ENCODE measurements around the gene DOK1. TPM values are rescaled to one million over a fixed set of nuclear protein-coding genes. Genes with fewer than 3 reads are reported as not detected.

Gene DOK1
- total RNA-seq, 1 donor = 89.8 TPM

DNA sequence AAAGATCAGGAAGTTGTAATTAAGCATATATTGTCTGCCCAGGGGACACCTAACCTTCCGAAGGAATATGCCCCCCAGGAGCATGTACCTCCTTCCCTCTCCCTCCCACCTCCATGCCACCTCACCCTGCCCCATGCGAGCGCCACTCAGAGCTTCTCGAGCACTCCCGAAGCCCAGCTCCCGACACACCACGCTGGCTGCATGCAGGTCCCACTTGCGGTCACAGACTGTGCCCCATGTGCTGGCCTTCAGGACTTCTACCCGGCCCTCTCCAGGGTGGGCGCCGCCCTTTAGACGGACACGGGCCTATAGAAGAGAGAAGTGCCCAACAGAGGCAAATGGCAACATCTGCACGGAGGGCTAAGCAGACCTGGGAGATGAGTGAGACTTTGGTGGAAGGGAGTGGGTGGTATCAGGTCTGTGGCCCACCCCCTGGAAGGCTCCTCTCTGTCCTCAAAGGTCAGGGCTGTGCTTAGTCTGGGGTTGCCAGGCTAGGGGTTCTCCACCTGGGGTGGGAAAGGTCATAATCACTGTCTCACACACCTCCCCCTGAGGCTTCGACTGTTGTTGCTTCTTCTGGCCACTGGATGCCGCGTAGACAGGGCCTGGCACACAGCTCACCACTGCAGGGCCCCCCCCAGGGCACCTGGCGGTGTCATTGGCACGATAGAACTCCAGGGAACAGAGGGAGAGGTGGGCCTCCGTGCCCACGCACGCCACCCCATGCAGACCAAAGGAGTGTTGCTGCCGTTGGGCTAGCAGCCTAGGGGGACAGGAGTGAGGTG, 18.2 kb upstream of the DOK1 start:
- Histone ChIP-seq H3K27ac (ENCODE audit: low read depth, low read length) (peak overlapping the region; percentile 10), H3K27me3 (ENCODE audit: insufficient read depth, low read length) (no peaks in the 10 kb centered on the region), H2AFZ (ENCODE audit: low read length) (no peak overlapping the region), H3K4me1 (ENCODE audit: insufficient read depth, low read length) (peaks cover 6% of the 10 kb centered on the region), H3K4me2 (ENCODE audit: insufficient read depth, low read length) (no peak overlapping the region), H3K9me3 (ENCODE audit: low read depth, low read length) (no peaks in the 10 kb centered on the region), H4K20me1 (ENCODE audit: insufficient read depth, low read length) (no peaks in the 10 kb centered on the region), H3K36me3 (ENCODE audit: insufficient read depth, low read length) (peaks cover 72% of the 10 kb centered on the region), H3K4me3 (ENCODE audit: insufficient read depth, low read length) (no peak overlapping the region), H3K79me2 (ENCODE audit: insufficient read depth, low read length) (peaks cover 17% of the 10 kb centered on the region)
- TF ChIP-seq, protein P1, sequence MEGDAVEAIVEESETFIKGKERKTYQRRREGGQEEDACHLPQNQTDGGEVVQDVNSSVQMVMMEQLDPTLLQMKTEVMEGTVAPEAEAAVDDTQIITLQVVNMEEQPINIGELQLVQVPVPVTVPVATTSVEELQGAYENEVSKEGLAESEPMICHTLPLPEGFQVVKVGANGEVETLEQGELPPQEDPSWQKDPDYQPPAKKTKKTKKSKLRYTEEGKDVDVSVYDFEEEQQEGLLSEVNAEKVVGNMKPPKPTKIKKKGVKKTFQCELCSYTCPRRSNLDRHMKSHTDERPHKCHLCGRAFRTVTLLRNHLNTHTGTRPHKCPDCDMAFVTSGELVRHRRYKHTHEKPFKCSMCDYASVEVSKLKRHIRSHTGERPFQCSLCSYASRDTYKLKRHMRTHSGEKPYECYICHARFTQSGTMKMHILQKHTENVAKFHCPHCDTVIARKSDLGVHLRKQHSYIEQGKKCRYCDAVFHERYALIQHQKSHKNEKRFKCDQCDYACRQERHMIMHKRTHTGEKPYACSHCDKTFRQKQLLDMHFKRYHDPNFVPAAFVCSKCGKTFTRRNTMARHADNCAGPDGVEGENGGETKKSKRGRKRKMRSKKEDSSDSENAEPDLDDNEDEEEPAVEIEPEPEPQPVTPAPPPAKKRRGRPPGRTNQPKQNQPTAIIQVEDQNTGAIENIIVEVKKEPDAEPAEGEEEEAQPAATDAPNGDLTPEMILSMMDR (IDR thresholded peaks at IDR 0.05; ENCODE audit: extremely low read depth, low read depth, low read length) = no peak
- DNase-seq (ENCODE audit: insufficient read length, low spot score, missing footprints) = peak; percentile 39

DNA sequence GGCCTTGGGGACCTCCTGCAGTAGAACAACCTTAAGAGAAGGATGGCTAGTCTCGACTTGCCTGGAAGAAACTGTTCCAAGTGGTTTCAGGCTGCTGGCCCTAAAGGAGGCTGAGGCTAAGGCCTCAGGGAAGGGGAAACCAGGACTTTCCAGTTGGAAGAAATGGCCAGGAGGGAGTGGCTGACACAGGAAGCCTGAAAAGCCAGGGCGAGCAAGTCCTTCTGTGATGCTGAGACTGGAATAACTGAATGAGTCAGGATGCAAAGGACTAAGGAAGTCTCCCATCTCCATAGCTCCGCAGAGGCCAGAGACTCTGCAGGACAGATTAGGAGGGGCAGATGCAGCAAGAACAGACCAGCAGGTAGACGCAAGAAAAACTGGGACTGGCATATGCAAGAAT, 17.4 kb upstream of the DOK1 start:
- Histone ChIP-seq H3K9me3 (ENCODE audit: low read depth, low read length) (no peaks in the 10 kb centered on the region), H4K20me1 (ENCODE audit: insufficient read depth, low read length) (no peaks in the 10 kb centered on the region), H3K36me3 (ENCODE audit: insufficient read depth, low read length) (peaks cover 75% of the 10 kb centered on the region), H3K27ac (ENCODE audit: low read depth, low read length) (peak overlapping the region; percentile 10), H3K27me3 (ENCODE audit: insufficient read depth, low read length) (no peaks in the 10 kb centered on the region), H3K4me3 (ENCODE audit: insufficient read depth, low read length) (no peak overlapping the region), H3K79me2 (ENCODE audit: insufficient read depth, low read length) (peaks cover 10% of the 10 kb centered on the region), H3K4me2 (ENCODE audit: insufficient read depth, low read length) (no peak overlapping the region), H2AFZ (ENCODE audit: low read length) (no peak overlapping the region), H3K4me1 (ENCODE audit: insufficient read depth, low read length) (no peaks in the 10 kb centered on the region)
- TF ChIP-seq, protein P1 (IDR thresholded peaks at IDR 0.05; ENCODE audit: extremely low read depth, low read depth, low read length) = no peak
- DNase-seq (ENCODE audit: insufficient read length, low spot score, missing footprints) = peak; percentile 80

DNA sequence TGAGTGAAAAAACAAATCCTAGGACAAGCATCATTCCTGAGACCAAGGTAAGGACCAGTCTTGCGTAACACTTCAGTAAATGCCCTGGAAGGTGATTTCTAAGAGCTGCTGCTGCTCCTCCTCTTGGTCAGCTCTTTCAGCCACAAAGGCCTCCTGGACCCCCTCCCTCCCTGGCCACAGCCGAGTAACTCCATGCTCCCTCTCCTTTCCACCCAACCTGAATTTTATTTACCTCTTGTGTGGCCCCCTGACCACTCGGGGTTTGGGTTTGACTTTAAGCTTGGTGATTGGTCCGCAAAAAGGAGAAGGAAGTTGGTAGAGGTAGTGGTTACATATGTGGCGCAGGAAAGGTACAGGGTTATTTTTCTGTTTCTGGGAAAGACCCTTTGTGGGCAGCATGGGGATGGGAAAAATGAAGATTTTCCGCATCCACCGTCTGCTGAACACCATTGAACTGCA, 15.6 kb upstream of the DOK1 start:
- peak; percentile 55 for DNase-seq (ENCODE audit: insufficient read length, low spot score, missing footprints)
- peaks cover 5% of the 10 kb centered on the region for H3K4me1 ChIP-seq (ENCODE audit: insufficient read depth, low read length)
- H4K20me1 ChIP-seq (ENCODE audit: insufficient read depth, low read length) = no peaks in the 10 kb centered on the region
- no peaks in the 10 kb centered on the region for H3K9me3 ChIP-seq (ENCODE audit: low read depth, low read length)
- no peak overlapping the region for H3K4me3 ChIP-seq (ENCODE audit: insufficient read depth, low read length)
- TF ChIP-seq, protein P1 (IDR thresholded peaks at IDR 0.05; ENCODE audit: extremely low read depth, low read depth, low read length) = no peak
- no peaks in the 10 kb centered on the region for H3K27me3 ChIP-seq (ENCODE audit: insufficient read depth, low read length)
- peaks cover 65% of the 10 kb centered on the region for H3K36me3 ChIP-seq (ENCODE audit: insufficient read depth, low read length)
- no peak overlapping the region for H3K4me2 ChIP-seq (ENCODE audit: insufficient read depth, low read length)
- peaks cover 15% of the 10 kb centered on the region for H3K79me2 ChIP-seq (ENCODE audit: insufficient read depth, low read length)
- H3K27ac ChIP-seq (ENCODE audit: low read depth, low read length) = no peak overlapping the region
- H2AFZ ChIP-seq (ENCODE audit: low read length) = no peak overlapping the region

DNA sequence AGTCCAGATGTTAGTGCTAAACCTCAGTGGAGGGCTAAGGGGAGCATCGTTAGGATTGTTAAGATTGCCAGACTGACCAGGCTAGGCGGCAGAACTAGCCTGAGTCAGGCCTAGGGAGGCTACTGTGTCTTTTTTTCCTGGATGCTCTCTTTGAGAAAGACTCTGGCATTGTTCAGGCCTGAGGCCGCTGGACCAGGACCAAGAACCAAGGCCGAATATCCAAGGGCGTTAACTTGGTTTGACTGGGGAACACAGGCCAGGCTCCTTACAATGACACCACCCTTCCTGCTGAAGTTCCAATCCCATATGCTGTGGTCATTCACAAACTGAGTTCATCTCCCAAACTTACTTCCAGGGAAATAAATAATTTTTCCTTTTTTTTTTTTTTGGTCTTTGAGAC, 14.2 kb upstream of the DOK1 start:
- Histone ChIP-seq H3K4me3 (ENCODE audit: insufficient read depth, low read length) (no peak overlapping the region), H3K79me2 (ENCODE audit: insufficient read depth, low read length) (peaks cover 23% of the 10 kb centered on the region), H4K20me1 (ENCODE audit: insufficient read depth, low read length) (no peaks in the 10 kb centered on the region), H3K4me1 (ENCODE audit: insufficient read depth, low read length) (peaks cover 5% of the 10 kb centered on the region), H3K27me3 (ENCODE audit: insufficient read depth, low read length) (no peaks in the 10 kb centered on the region), H3K27ac (ENCODE audit: low read depth, low read length) (no peak overlapping the region), H3K4me2 (ENCODE audit: insufficient read depth, low read length) (no peak overlapping the region), H3K36me3 (ENCODE audit: insufficient read depth, low read length) (peaks cover 62% of the 10 kb centered on the region), H2AFZ (ENCODE audit: low read length) (no peak overlapping the region), H3K9me3 (ENCODE audit: low read depth, low read length) (no peaks in the 10 kb centered on the region)
- peak; percentile 65 for DNase-seq (ENCODE audit: insufficient read length, low spot score, missing footprints)
- TF ChIP-seq, protein P1 (IDR thresholded peaks at IDR 0.05; ENCODE audit: extremely low read depth, low read depth, low read length) = no peak
